Measurements from ENCODE around the gene BFAR.
"Not testable (repeated sequence)": the region's sequence is repeated elsewhere in the genome, so short reads cannot be mapped to it uniquely, and the experiment has no call there.

DNA sequence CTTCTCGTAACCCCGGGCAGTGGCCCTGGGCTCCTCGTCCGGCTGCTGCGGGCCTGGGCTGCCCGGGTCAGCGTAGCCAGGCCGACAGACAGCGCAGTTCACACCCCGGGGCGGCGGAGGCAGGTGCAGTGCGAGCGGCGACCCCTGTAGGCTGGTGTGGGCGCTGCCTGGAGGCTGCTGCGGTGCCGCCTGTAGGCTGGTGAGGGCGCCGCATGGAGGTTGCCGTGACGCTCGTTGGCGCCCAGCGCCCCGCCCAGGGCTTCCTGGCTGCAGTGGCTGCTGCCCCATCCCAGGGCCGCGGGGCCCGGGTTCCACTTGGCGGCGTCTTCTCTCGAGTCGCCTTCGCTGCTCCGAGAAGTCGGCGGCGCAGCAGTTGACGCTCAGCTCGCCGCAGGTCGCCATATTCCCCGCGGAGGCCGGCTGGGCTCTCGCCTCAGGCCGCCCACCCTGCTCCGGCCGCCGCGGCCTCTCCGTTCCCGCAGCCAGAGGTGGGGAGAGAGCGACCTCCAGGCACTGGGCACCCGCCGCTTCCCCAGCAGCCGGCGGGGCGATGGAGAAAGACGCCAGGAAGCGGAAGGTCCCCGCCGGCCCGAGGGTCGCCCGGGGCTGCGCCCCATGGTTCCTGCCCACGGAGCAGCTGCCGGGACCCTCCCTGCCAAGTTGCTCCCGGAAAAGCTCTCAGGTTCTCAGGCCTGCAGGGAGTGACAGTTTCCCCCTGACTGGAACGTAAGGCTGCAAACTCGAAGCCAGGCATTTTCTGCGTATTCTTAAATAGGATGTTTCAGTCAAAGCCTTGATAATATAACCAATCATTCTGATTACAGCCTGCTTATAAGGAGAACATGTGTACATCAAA, 70.6 kb downstream of the BFAR start, which contains the start of gene NPIPA3:
- TF ChIP-seq, protein P1, sequence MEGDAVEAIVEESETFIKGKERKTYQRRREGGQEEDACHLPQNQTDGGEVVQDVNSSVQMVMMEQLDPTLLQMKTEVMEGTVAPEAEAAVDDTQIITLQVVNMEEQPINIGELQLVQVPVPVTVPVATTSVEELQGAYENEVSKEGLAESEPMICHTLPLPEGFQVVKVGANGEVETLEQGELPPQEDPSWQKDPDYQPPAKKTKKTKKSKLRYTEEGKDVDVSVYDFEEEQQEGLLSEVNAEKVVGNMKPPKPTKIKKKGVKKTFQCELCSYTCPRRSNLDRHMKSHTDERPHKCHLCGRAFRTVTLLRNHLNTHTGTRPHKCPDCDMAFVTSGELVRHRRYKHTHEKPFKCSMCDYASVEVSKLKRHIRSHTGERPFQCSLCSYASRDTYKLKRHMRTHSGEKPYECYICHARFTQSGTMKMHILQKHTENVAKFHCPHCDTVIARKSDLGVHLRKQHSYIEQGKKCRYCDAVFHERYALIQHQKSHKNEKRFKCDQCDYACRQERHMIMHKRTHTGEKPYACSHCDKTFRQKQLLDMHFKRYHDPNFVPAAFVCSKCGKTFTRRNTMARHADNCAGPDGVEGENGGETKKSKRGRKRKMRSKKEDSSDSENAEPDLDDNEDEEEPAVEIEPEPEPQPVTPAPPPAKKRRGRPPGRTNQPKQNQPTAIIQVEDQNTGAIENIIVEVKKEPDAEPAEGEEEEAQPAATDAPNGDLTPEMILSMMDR (IDR thresholded peaks at IDR 0.05): not testable (repeated sequence)
- TF ChIP-seq POLR2A (IDR thresholded peaks at IDR 0.05): not testable (repeated sequence)
